Stimulated activated CD4-positive, alpha-beta T cell treated with anti-CD3 and anti-CD28 coated beads, Interleukin-2, amount 100 ng/mL, for 24 hours (primary cell): ENCODE results near the gene S100A14.
"Not testable (repeated sequence)": the region's sequence is repeated elsewhere in the genome, so short reads cannot be mapped to it uniquely, and the experiment has no call there.

Experiments
- DNase-seq, 2 donors: peaks; one replicate each; pipeline ENCODE4 v3.0.0-alpha.2; 2020

The S100A14 gene

GRCh38 chr1:153583976-153584375, 32.1 kb downstream of the S100A14 start:
- no peak for DNase-seq

GRCh38 chr1:153583514-153583913, 32.6 kb downstream of the S100A14 start:
- not testable (repeated sequence) for DNase-seq

GRCh38 chr1:153582836-153583235, 33.3 kb downstream of the S100A14 start:
- not testable (repeated sequence) for DNase-seq

GRCh38 chr1:153578936-153579335, 37.2 kb downstream of the S100A14 start:
- DNase-seq: no peak

- DNase-seq: no peak
These were observed 37.6 kb downstream of the S100A14 start for GRCh38 chr1:153578490-153578889.

GRCh38 chr1:153577624-153578051, 38.5 kb downstream of the S100A14 start:
- DNase-seq: no peak

GRCh38 chr1:153577138-153577537, 39.0 kb downstream of the S100A14 start:
- no peak for DNase-seq

- not testable (repeated sequence) for DNase-seq
These were observed 40.6 kb downstream of the S100A14 start for GRCh38 chr1:153575497-153575896.

GRCh38 chr1:153575081-153575491, 41.0 kb downstream of the S100A14 start:
- not testable (repeated sequence) for DNase-seq

GRCh38 chr1:153573351-153573750, 42.8 kb downstream of the S100A14 start:
- no peak for DNase-seq

GRCh38 chr1:153572569-153573015, 43.5 kb downstream of the S100A14 start:
- peak; percentile 59 to 66 for DNase-seq

GRCh38 chr1:153571706-153572105, 44.4 kb downstream of the S100A14 start:
- DNase-seq: no peak

GRCh38 chr1:153570874-153571273, 45.3 kb downstream of the S100A14 start:
- no peak for DNase-seq

GRCh38 chr1:153569465-153569864, 46.7 kb downstream of the S100A14 start:
- no peak for DNase-seq

GRCh38 chr1:153568367-153569099, 47.6 kb downstream of the S100A14 start:
- DNase-seq: peak; percentile 83 to 89

GRCh38 chr1:153567621-153568366, 48.3 kb downstream of the S100A14 start:
- DNase-seq: peak; percentile 52 to 53

- DNase-seq: peak; percentile 87 to 88
These were observed 49.4 kb downstream of the S100A14 start for GRCh38 chr1:153566414-153567371.

- DNase-seq: peak; percentile 61 to 66
These were observed 50.4 kb downstream of the S100A14 start, which contains the start of gene S100A2 for GRCh38 chr1:153565529-153566374. Gene S100A2, minus strand, starts transcription at chr1:153565844. Its CDS starts 1,967 bp downstream, at chr1:153563877.
